HepG2 (cell line): ENCODE data around the gene WNK4. TPM values are rescaled to one million over a fixed set of nuclear protein-coding genes. Genes with fewer than 3 reads are reported as not detected.

Experiments used
- CBFB ChIP-seq: sonication (generic); formaldehyde crosslinking; IDR thresholded peaks from 2 replicates; pipeline ENCODE4 v1.4.0; 2020; ENCODE audit warnings: missing genetic modification reagents
- CREB3 ChIP-seq: sonication (generic); formaldehyde crosslinking; IDR thresholded peaks from 2 replicates; pipeline ENCODE4 v1.5.0; 2020; ENCODE audit warnings: missing genetic modification reagents
- KDM6A ChIP-seq: IDR thresholded peaks from 2 replicates; pipeline ENCODE4 v1.6.1; 2016; ENCODE audit warnings: low read depth
- KLF6 ChIP-seq: IDR thresholded peaks from 2 replicates; pipeline ENCODE4 v1.8.0; 2016; ENCODE audit warnings: missing biosample characterization, missing genetic modification reagents
- NBN ChIP-seq: fragments of 450-650 bp; conservative IDR thresholded peaks from 2 replicates; pipeline ENCODE4 v1.6.1; 2017
- NFYB ChIP-seq: sonication (generic); formaldehyde crosslinking; IDR thresholded peaks from 2 replicates; pipeline ENCODE4 v1.4.0; 2020; ENCODE audit warnings: missing genetic modification reagents
- POLR2AphosphoS2 ChIP-seq: IDR thresholded peaks from 2 replicates; pipeline ENCODE4 v1.6.1; 2011; ENCODE audit warnings: low read depth, low read length, improper control_type of control experiment
- TFDP2 ChIP-seq: sonication (generic); formaldehyde crosslinking; IDR thresholded peaks from 2 replicates; pipeline ENCODE4 v1.4.0; 2020; ENCODE audit warnings: missing genetic modification reagents
- TRIM24 ChIP-seq: sonication (generic); formaldehyde crosslinking; IDR thresholded peaks from 2 replicates; pipeline ENCODE4 v1.8.0; 2022; ENCODE audit warnings: mild to moderate bottlenecking, missing genetic modification reagents
- ZBTB43 ChIP-seq: sonication (generic); formaldehyde crosslinking; conservative IDR thresholded peaks from 2 replicates; pipeline ENCODE4 v1.4.0; 2020; ENCODE audit warnings: missing genetic modification reagents
- ZBTB7A ChIP-seq: sonication (generic); formaldehyde crosslinking; IDR thresholded peaks from 2 replicates; pipeline ENCODE4 v1.8.0; 2022; ENCODE audit warnings: mild to moderate bottlenecking, missing genetic modification reagents
- ZFP36 ChIP-seq: fragments of 150-350 bp; IDR thresholded peaks from 2 replicates; pipeline ENCODE4 v1.6.1; 2018; ENCODE audit warnings: borderline replicate concordance, low read length, low read depth; ENCODE audit not compliant: partially characterized antibody
- ZNF33A ChIP-seq: sonication (generic); formaldehyde crosslinking; IDR thresholded peaks from 2 replicates; pipeline ENCODE4 v1.5.1; 2020; ENCODE audit warnings: missing genetic modification reagents, mild to moderate bottlenecking, moderate library complexity, borderline replicate concordance
- ZNF749 ChIP-seq: sonication (generic); formaldehyde crosslinking; IDR thresholded peaks from 2 replicates; pipeline ENCODE4 v1.8.0; 2022; ENCODE audit warnings: mild to moderate bottlenecking, missing genetic modification reagents, moderate library complexity, borderline replicate concordance
- ZNF773 ChIP-seq: sonication (generic); formaldehyde crosslinking; IDR thresholded peaks from 2 replicates; pipeline ENCODE4 v1.4.0; 2020; ENCODE audit warnings: missing genetic modification reagents, borderline replicate concordance
- ZNF792 ChIP-seq: IDR thresholded peaks from 2 replicates; pipeline ENCODE4 v1.6.1; 2016
- polyA plus RNA-seq, 8 experiments: library from polyadenylated mRNA; depleted of rRNA in 3 of 8; stranded (reverse) in 7 of 8; unstranded in 1 of 8; fragments of >200 nt; fragmentation: Illumina TruSeq in 4 of 8; extraction: Trizol in 4 of 8; gene quantifications; 2 replicates each; pipeline versions ENCODE4 v1.2.1 to v1.2.3, GENCODE V29; 2011 to 2016; ENCODE audit warnings: low read depth in 4 of 8, missing spikeins in 1 of 8, mixed read lengths in 1 of 8; ENCODE audit not compliant: insufficient read depth in 1 of 8
- total RNA-seq, 5 experiments: library from RNA; depleted of rRNA; stranded (reverse); fragments of >200 nt; fragmentation: Illumina TruSeq; extraction: Trizol; gene quantifications; 2 replicates each; pipeline ENCODE4 v1.2.3, GENCODE V29; 2016; ENCODE audit warnings: low read depth in 1 of 5
- TF ChIP-seq, protein P1 (sequence below): sonication (generic); formaldehyde crosslinking; IDR thresholded peaks from 2 replicates; pipeline ENCODE4 v1.9.0; 2021; ENCODE audit warnings: missing genetic modification reagents, mild to moderate bottlenecking, borderline replicate concordance
- TF ChIP-seq, protein P2 (sequence below): sonication (generic); formaldehyde crosslinking; IDR thresholded peaks from 2 replicates; pipeline ENCODE4 v1.5.0; 2020; ENCODE audit warnings: missing genetic modification reagents
- TF ChIP-seq, protein P3 (sequence below): sonication (generic); formaldehyde crosslinking; conservative IDR thresholded peaks from 2 replicates; pipeline ENCODE4 v1.5.0; 2020; ENCODE audit warnings: missing genetic modification reagents
- TF ChIP-seq, protein P4 (sequence below): sonication (generic); formaldehyde crosslinking; conservative IDR thresholded peaks from 2 replicates; pipeline ENCODE4 v1.4.0; 2020; ENCODE audit warnings: missing genetic modification reagents

Gene WNK4
- total and polyA plus RNA-seq, 2 of the 13 experiments (the other 11 are each of a cell fraction or from before 2014, with no cell fraction given): 2.7 to 13.7 TPM

- TF ChIP-seq NFYB (CRISPR knock-in tag): 0 out of 2 replicates have a peak, but pooled peaks have one; percentile 38
- TF ChIP-seq CBFB (CRISPR knock-in tag): peak; percentile 94
- TF ChIP-seq, protein P1, sequence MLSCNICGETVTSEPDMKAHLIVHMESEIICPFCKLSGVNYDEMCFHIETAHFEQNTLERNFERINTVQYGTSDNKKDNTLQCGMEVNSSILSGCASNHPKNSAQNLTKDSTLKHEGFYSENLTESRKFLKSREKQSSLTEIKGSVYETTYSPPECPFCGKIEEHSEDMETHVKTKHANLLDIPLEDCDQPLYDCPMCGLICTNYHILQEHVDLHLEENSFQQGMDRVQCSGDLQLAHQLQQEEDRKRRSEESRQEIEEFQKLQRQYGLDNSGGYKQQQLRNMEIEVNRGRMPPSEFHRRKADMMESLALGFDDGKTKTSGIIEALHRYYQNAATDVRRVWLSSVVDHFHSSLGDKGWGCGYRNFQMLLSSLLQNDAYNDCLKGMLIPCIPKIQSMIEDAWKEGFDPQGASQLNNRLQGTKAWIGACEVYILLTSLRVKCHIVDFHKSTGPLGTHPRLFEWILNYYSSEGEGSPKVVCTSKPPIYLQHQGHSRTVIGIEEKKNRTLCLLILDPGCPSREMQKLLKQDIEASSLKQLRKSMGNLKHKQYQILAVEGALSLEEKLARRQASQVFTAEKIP: no peak
- no peak for TF ChIP-seq ZFP36
- peak; percentile 55 for TF ChIP-seq ZBTB43 (CRISPR knock-in tag)
- peak; percentile 97 for TF ChIP-seq KLF6
- TF ChIP-seq ZNF773 (CRISPR knock-in tag): peak; percentile 61; the same call in 1 of the 2 replicates
- TF ChIP-seq ZBTB7A (CRISPR knock-in tag): peak; percentile 79
- TF ChIP-seq TRIM24 (CRISPR knock-in tag): no peak
- TF ChIP-seq, protein P2, sequence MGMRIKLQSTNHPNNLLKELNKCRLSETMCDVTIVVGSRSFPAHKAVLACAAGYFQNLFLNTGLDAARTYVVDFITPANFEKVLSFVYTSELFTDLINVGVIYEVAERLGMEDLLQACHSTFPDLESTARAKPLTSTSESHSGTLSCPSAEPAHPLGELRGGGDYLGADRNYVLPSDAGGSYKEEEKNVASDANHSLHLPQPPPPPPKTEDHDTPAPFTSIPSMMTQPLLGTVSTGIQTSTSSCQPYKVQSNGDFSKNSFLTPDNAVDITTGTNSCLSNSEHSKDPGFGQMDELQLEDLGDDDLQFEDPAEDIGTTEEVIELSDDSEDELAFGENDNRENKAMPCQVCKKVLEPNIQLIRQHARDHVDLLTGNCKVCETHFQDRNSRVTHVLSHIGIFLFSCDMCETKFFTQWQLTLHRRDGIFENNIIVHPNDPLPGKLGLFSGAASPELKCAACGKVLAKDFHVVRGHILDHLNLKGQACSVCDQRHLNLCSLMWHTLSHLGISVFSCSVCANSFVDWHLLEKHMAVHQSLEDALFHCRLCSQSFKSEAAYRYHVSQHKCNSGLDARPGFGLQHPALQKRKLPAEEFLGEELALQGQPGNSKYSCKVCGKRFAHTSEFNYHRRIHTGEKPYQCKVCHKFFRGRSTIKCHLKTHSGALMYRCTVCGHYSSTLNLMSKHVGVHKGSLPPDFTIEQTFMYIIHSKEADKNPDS (CRISPR knock-in tag): no peak
- TF ChIP-seq NBN: no peak
- TF ChIP-seq ZNF33A (CRISPR knock-in tag): no peak
- TF ChIP-seq KDM6A (CRISPR knock-in tag): no peak
- TF ChIP-seq, protein P3, sequence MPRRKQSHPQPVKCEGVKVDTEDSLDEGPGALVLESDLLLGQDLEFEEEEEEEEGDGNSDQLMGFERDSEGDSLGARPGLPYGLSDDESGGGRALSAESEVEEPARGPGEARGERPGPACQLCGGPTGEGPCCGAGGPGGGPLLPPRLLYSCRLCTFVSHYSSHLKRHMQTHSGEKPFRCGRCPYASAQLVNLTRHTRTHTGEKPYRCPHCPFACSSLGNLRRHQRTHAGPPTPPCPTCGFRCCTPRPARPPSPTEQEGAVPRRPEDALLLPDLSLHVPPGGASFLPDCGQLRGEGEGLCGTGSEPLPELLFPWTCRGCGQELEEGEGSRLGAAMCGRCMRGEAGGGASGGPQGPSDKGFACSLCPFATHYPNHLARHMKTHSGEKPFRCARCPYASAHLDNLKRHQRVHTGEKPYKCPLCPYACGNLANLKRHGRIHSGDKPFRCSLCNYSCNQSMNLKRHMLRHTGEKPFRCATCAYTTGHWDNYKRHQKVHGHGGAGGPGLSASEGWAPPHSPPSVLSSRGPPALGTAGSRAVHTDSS (CRISPR knock-in tag): no peak
- peak; percentile 91 for TF ChIP-seq CREB3
- TF ChIP-seq ZNF792 (CRISPR knock-in tag): peak; percentile 96
- TF ChIP-seq, protein P4, sequence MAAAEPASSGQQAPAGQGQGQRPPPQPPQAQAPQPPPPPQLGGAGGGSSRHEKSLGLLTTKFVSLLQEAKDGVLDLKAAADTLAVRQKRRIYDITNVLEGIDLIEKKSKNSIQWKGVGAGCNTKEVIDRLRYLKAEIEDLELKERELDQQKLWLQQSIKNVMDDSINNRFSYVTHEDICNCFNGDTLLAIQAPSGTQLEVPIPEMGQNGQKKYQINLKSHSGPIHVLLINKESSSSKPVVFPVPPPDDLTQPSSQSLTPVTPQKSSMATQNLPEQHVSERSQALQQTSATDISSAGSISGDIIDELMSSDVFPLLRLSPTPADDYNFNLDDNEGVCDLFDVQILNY (CRISPR knock-in tag): peak; percentile 7; the same call in 1 of the 2 replicates
- no peak for TF ChIP-seq ZNF749
- peak; percentile 70 for TF ChIP-seq TFDP2 (CRISPR knock-in tag)
- no peak for TF ChIP-seq POLR2AphosphoS2
These were observed 6.9 kb upstream of the WNK4 start, which contains the start of gene VPS25 (continued) for GRCh38 chr17:42773290-42774035.
